GM12878 (cell line): ENCODE data around the gene KLHL25. TPM values are rescaled to one million over a fixed set of nuclear protein-coding genes. Genes with fewer than 3 reads are reported as not detected.

ENCODE experiments used
- ATAC-seq: fragments of 200-7000 bp; cut with Tn5 transposase; 3 replicates; pipeline ENCODE4 v1.9.1; 2020; ENCODE audit warnings: mild to moderate bottlenecking, moderate library complexity
- BruUV-seq: library from RNA; stranded (reverse); fragments of 400-500 nt; replicated peaks from 2 replicates; lab custom pipeline; 2021; lab: Mats Ljungman, UMichigan
- CTCF ChIA-PET: fragments of 300-600 bp; sonication (Branson Sonifier 250); formaldehyde crosslinking; extraction: SDS; loops from one replicate; lab custom pipeline; 2021; ENCODE audit warnings: inconsistent platforms; lab: Yijun Ruan, JAX
- POLR2A ChIA-PET: fragments of 350-600 bp; formaldehyde crosslinking; extraction: SDS; loops from one replicate; lab custom pipeline; 2021; ENCODE audit warnings: inconsistent platforms; lab: Charles Lee
- RAD21 ChIA-PET: fragments of 300-600 bp; sonication (Branson Sonifier 250); formaldehyde crosslinking; loops from one replicate; lab custom pipeline; 2023; ENCODE audit warnings: antibody characterized with exemption; ENCODE audit not compliant: unreplicated experiment; lab: Charles Lee
- SMC1A ChIA-PET: fragments of 300-600 bp; sonication (Branson Sonifier 250); formaldehyde crosslinking; loops from one replicate; lab custom pipeline; 2023; ENCODE audit not compliant: unreplicated experiment, uncharacterized antibody; lab: Charles Lee
- DNase-seq: peaks from one replicate; pipeline ENCODE4 v3.0.0-alpha.2; 2011; ENCODE audit warnings: low read depth, low spot score
- FAIRE-seq: peaks from 3 replicates; lab custom pipeline; 2011; peaks lifted over from hg19 to GRCh38; lab: Jason Lieb, UNC
- H2AFZ ChIP-seq: 2 replicates; pipeline ENCODE4 v1.6.0; 2011; ENCODE audit warnings: low read depth, low read length, control low read depth; ENCODE audit not compliant: control insufficient read depth
- H3K27ac ChIP-seq: 2 replicates; pipeline ENCODE4 v1.5.1; 2011; ENCODE audit warnings: control low read depth; ENCODE audit not compliant: control insufficient read depth, insufficient read depth
- H3K27me3 ChIP-seq, 2 experiments: replicated peaks in 1 of 2; 2 replicates each; pipeline versions ENCODE4 v1.6.0 to v1.6.1; 2011; ENCODE audit warnings: low read length in 1 of 2; ENCODE audit not compliant: control insufficient read depth in 2 of 2, insufficient read depth in 2 of 2
- H3K36me3 ChIP-seq, 2 experiments: 2 replicates each; pipeline ENCODE4 v1.5.1; 2011; ENCODE audit warnings: low read length in 1 of 2; ENCODE audit not compliant: control insufficient read depth in 2 of 2, insufficient read depth in 2 of 2
- H3K4me1 ChIP-seq: 2 replicates; pipeline ENCODE4 v1.6.1; 2011; ENCODE audit warnings: mild to moderate bottlenecking, low read length, moderate library complexity, mixed read lengths; ENCODE audit not compliant: control insufficient read depth, insufficient read depth
- H3K4me2 ChIP-seq: 2 replicates; pipeline ENCODE4 v1.6.0; 2011; ENCODE audit warnings: control low read depth; ENCODE audit not compliant: control insufficient read depth, insufficient read depth
- H3K4me3 ChIP-seq: fragments of 200-600 bp; sonication (generic); 2 replicates; pipeline ENCODE4 v1.5.1; 2016
- H3K79me2 ChIP-seq: 2 replicates; pipeline ENCODE4 v1.6.0; 2011; ENCODE audit warnings: low read length; ENCODE audit not compliant: control insufficient read depth, insufficient read depth
- H3K9ac ChIP-seq: 2 replicates; pipeline ENCODE4 v1.8.0; 2011; ENCODE audit warnings: low read length, control low read depth, mixed read lengths; ENCODE audit not compliant: control insufficient read depth, insufficient read depth
- H3K9me3 ChIP-seq: replicated peaks from 3 replicates; pipeline ENCODE4 v1.5.1; 2011; ENCODE audit warnings: mild to moderate bottlenecking, low read length; ENCODE audit not compliant: control insufficient read depth, insufficient read depth
- H4K20me1 ChIP-seq: 2 replicates; pipeline ENCODE4 v1.6.0; 2011; ENCODE audit not compliant: control insufficient read depth, insufficient read depth
- ASH2L ChIP-seq: fragments of 300-600, 200-600 bp; sonication (generic); IDR thresholded peaks from 2 replicates; pipeline ENCODE4 v1.6.1; 2017; ENCODE audit warnings: low read depth, mild to moderate bottlenecking, borderline replicate concordance
- CEBPZ ChIP-seq: fragments of 150-350 bp; IDR thresholded peaks from 2 replicates; pipeline ENCODE4 v1.6.1; 2016; ENCODE audit warnings: low read depth, low read length
- EZH2 ChIP-seq: IDR thresholded peaks from 2 replicates; pipeline ENCODE4 v1.6.1; 2012; ENCODE audit warnings: low read depth, mild to moderate bottlenecking, control low read depth, inconsistent platforms, low read length, borderline replicate concordance; ENCODE audit not compliant: control insufficient read depth
- HDGF ChIP-seq: fragments of 450-650 bp; IDR thresholded peaks from 2 replicates; pipeline ENCODE4 v1.6.1; 2016; ENCODE audit warnings: antibody characterized with exemption
- MTA3 ChIP-seq: IDR thresholded peaks from 2 replicates; pipeline ENCODE4 v1.6.1; 2012; ENCODE audit warnings: low read length, inconsistent platforms, borderline replicate concordance
- NR2C1 ChIP-seq: fragments of 450-650 bp; IDR thresholded peaks from 2 replicates; pipeline ENCODE4 v1.6.1; 2017; ENCODE audit warnings: antibody characterized with exemption, mild to moderate bottlenecking, moderate library complexity
- RAD51 ChIP-seq: fragments of 450-650 bp; IDR thresholded peaks from 2 replicates; pipeline ENCODE4 v1.6.1; 2016; ENCODE audit warnings: moderate library complexity, mild to moderate bottlenecking, inconsistent platforms
- RELA ChIP-seq: fragments of 450-650 bp; IDR thresholded peaks from 2 replicates; pipeline ENCODE4 v1.8.0; 2014; ENCODE audit warnings: borderline replicate concordance; ENCODE audit not compliant: partially characterized antibody
- SMAD5 ChIP-seq: IDR thresholded peaks from 2 replicates; pipeline ENCODE4 v1.6.1; 2016; ENCODE audit warnings: antibody characterized with exemption, low read depth
- SP1 ChIP-seq: IDR thresholded peaks from one replicate; pipeline ENCODE4 v1.6.1; 2011; ENCODE audit warnings: low read depth, low read length
- TARDBP ChIP-seq: IDR thresholded peaks from 2 replicates; pipeline ENCODE4 v1.6.1; 2016; ENCODE audit warnings: borderline replicate concordance
- TCF7 ChIP-seq: IDR thresholded peaks from 2 replicates; pipeline ENCODE4 v1.6.1; 2014; ENCODE audit warnings: antibody characterized with exemption, borderline replicate concordance
- WRNIP1 ChIP-seq: IDR thresholded peaks from 2 replicates; pipeline ENCODE4 v1.6.1; 2011; ENCODE audit warnings: low read depth, low read length, improper control_type of control experiment, borderline replicate concordance
- ZNF384 ChIP-seq: IDR thresholded peaks from 2 replicates; pipeline ENCODE4 v1.6.1; 2012; ENCODE audit warnings: low read depth, mild to moderate bottlenecking, low read length, improper control_type of control experiment, borderline replicate concordance
- WGBS: methylation state at CpG from one replicate; pipeline ENCODE4 v1.1.6; 2016; ENCODE audit warnings: low lambda C conversion rate; ENCODE audit not compliant: insufficient replicate concordance, insufficient coverage; ENCODE audit errors: missing lambda C conversion rate; 5-methylcytosine and 5-hydroxymethylcytosine counted together
- in situ Hi-C: fragments of 300-500 bp; cut with MboI; formaldehyde crosslinking; loops from 9 replicates; pipeline ENCODE4 v1.14.3; 2018; ENCODE audit warnings: mixed read lengths
- intact Hi-C: fragments of 100-400 bp; cut with micrococcal nuclease; formaldehyde crosslinking; loops from one replicate; pipeline ENCODE4 v1.14.2; 2022; ENCODE audit not compliant: unreplicated experiment
- polyA plus RNA-seq, 11 experiments: library from polyadenylated mRNA; depleted of rRNA in 4 of 11; unstranded in 6 of 11; stranded (reverse) in 5 of 11; fragments of >200 nt; fragmentation: Nextera tagmentation in 4 of 11; fragmentation: Illumina TruSeq in 1 of 11; extraction: Ambion mirVana in 4 of 11; extraction: Trizol in 1 of 11; gene quantifications; 1 replicate in 1 of 11; 2 replicates in 10 of 11; pipeline versions ENCODE4 v1.2.1 to v1.2.3, GENCODE V29; 2011 to 2016; ENCODE audit warnings: inconsistent platforms in 2 of 11, missing spikeins in 2 of 11, low read depth in 1 of 11
- total RNA-seq, 4 experiments: library from RNA; depleted of rRNA in 3 of 4; stranded (reverse); fragments of >200 nt in 3 of 4; fragmentation: Illumina TruSeq in 1 of 4; extraction: Trizol in 1 of 4; gene quantifications; 2 replicates each; pipeline versions ENCODE4 v1.2.1 to v1.2.3, GENCODE V29; 2013 to 2021
- TF ChIP-seq, protein P1 (sequence below): fragments of 450-650 bp; IDR thresholded peaks from 2 replicates; pipeline ENCODE4 v1.6.1; 2016; ENCODE audit warnings: mild to moderate bottlenecking, moderate library complexity, borderline replicate concordance
- TF ChIP-seq, protein P2 (sequence below): fragments of 450-650 bp; IDR thresholded peaks from 2 replicates; pipeline ENCODE4 v1.6.1; 2016; ENCODE audit warnings: mild to moderate bottlenecking

Gene KLHL25
- total and polyA plus RNA-seq, 10 of the 15 experiments (the other 5 are each of a cell fraction or from before 2014, with no cell fraction given), result 0.04 to 3.0 (median 2.1) TPM; not detected in 1

- DNase-seq, result no peak
- Histone ChIP-seq H3K9me3 (no peaks in the 10 kb centered on the region), H3K27ac (no peak overlapping the region), H3K4me3 (no peak overlapping the region), H3K36me3 (no peaks in the 10 kb centered on the region)
- in situ Hi-C loops, result no loop called here
- no peak for ATAC-seq
- ChIA-PET CTCF (interaction anchor here (1.9 kb wide), 1 partner anchor 32 kb away, joined by 5 read pairs; no protein-coding TSS in a partner anchor), SMC1A (interaction anchor here (0.6 kb wide), 1 partner anchor 1048 kb away, joined by 4 read pairs; no protein-coding TSS in a partner anchor)
- TF ChIP-seq SP1 (no peak), TCF7 (no peak), CEBPZ (no peak), HDGF (no peak), WRNIP1 (no peak), MTA3 (no peak), RAD51 (no peak), ZNF384 (no peak), ASH2L (no peak), RELA (no peak), NR2C1 (no peak), TARDBP (no peak), SMAD5 (no peak), EZH2 (no peak)
- TF ChIP-seq, protein P1, sequence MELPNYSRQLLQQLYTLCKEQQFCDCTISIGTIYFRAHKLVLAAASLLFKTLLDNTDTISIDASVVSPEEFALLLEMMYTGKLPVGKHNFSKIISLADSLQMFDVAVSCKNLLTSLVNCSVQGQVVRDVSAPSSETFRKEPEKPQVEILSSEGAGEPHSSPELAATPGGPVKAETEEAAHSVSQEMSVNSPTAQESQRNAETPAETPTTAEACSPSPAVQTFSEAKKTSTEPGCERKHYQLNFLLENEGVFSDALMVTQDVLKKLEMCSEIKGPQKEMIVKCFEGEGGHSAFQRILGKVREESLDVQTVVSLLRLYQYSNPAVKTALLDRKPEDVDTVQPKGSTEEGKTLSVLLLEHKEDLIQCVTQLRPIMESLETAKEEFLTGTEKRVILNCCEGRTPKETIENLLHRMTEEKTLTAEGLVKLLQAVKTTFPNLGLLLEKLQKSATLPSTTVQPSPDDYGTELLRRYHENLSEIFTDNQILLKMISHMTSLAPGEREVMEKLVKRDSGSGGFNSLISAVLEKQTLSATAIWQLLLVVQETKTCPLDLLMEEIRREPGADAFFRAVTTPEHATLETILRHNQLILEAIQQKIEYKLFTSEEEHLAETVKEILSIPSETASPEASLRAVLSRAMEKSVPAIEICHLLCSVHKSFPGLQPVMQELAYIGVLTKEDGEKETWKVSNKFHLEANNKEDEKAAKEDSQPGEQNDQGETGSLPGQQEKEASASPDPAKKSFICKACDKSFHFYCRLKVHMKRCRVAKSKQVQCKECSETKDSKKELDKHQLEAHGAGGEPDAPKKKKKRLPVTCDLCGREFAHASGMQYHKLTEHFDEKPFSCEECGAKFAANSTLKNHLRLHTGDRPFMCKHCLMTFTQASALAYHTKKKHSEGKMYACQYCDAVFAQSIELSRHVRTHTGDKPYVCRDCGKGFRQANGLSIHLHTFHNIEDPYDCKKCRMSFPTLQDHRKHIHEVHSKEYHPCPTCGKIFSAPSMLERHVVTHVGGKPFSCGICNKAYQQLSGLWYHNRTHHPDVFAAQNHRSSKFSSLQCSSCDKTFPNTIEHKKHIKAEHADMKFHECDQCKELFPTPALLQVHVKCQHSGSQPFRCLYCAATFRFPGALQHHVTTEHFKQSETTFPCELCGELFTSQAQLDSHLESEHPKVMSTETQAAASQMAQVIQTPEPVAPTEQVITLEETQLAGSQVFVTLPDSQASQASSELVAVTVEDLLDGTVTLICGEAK, result no peak
- TF ChIP-seq, protein P2, sequence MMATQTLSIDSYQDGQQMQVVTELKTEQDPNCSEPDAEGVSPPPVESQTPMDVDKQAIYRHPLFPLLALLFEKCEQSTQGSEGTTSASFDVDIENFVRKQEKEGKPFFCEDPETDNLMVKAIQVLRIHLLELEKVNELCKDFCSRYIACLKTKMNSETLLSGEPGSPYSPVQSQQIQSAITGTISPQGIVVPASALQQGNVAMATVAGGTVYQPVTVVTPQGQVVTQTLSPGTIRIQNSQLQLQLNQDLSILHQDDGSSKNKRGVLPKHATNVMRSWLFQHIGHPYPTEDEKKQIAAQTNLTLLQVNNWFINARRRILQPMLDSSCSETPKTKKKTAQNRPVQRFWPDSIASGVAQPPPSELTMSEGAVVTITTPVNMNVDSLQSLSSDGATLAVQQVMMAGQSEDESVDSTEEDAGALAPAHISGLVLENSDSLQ, result no peak
- TF ChIP-seq, all 136 proteins: peak for 0
- 90% methylated on average over 15 of the region's 16 CpGs for WGBS
- ChIA-PET POLR2A (no interaction called here), RAD21 (no interaction called here)
- no TSS peak for BruUV-seq
- no peak for FAIRE-seq
- no peaks in the 10 kb centered on the region for H3K4me1 ChIP-seq
- no peaks in the 10 kb centered on the region for H3K79me2 ChIP-seq
- H3K27me3 ChIP-seq, result no peaks in the 10 kb centered on the region
- H4K20me1 ChIP-seq, result no peaks in the 10 kb centered on the region
- no peak overlapping the region for H3K4me2 ChIP-seq
- intact Hi-C loops, result no loop called here
- no peak overlapping the region for H3K9ac ChIP-seq
- no peak overlapping the region for H2AFZ ChIP-seq
Observed at GRCh38 chr15:85763157-85763556, 31.6 kb downstream of the KLHL25 start.
